Transverse colon (tissue), 3 donors: ENCODE results near the gene SPATA31C1.

Experiments used
- EP300 ChIP-seq: sonication (generic); formaldehyde crosslinking; IDR thresholded peaks from one replicate; pipeline ENCODE4 v1.6.1; 2017; ENCODE audit warnings: antibody characterized with exemption, low read depth
- TF ChIP-seq, protein P1 (sequence below), 5 experiments: fragments of 200-600 bp in 3 of 5; fragments of 450-650 bp in 2 of 5; sonication (generic) in 3 of 5; IDR thresholded peaks; 1 replicate in 2 of 5; 2 replicates in 3 of 5; pipeline ENCODE4 v1.5.1; 2016 to 2017; ENCODE audit warnings: antibody characterized with exemption in 5 of 5, inconsistent platforms in 3 of 5, mild to moderate bottlenecking in 2 of 5, moderate library complexity in 1 of 5

DNA sequence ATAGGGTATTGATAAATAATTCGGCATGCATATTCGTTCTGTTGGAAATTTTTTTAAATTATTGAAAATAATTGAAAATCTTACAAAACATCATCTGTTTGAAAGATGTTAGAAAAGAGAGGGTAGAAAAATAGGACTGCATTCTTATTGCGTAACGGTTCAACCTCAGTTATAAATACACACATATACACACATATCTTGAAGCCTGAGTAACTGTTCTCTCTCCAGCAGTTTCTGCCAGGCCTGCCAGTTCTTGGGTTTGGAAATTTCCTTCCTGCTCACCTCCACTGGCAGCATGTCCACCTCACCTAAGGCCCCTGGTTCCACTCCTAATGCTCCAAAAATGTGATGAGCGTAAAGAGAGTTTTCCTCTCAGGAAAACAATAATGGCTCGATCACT lies 26.0 kb upstream of the SPATA31C1 start:
- TF ChIP-seq, protein P1, sequence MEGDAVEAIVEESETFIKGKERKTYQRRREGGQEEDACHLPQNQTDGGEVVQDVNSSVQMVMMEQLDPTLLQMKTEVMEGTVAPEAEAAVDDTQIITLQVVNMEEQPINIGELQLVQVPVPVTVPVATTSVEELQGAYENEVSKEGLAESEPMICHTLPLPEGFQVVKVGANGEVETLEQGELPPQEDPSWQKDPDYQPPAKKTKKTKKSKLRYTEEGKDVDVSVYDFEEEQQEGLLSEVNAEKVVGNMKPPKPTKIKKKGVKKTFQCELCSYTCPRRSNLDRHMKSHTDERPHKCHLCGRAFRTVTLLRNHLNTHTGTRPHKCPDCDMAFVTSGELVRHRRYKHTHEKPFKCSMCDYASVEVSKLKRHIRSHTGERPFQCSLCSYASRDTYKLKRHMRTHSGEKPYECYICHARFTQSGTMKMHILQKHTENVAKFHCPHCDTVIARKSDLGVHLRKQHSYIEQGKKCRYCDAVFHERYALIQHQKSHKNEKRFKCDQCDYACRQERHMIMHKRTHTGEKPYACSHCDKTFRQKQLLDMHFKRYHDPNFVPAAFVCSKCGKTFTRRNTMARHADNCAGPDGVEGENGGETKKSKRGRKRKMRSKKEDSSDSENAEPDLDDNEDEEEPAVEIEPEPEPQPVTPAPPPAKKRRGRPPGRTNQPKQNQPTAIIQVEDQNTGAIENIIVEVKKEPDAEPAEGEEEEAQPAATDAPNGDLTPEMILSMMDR (IDR thresholded peaks at IDR 0.05) = no peak
- TF ChIP-seq EP300 = no peak
